H9 (cell line): ENCODE results near the gene FAM53B. TPM values are rescaled to one million over a fixed set of nuclear protein-coding genes. Genes with fewer than 3 reads are reported as not detected.

Source experiments
- DNase-seq: peaks from one replicate; pipeline ENCODE4 v3.0.0-alpha.2; 2017
- H2AFZ ChIP-seq: one replicate; pipeline ENCODE4 v1.6.1; 2013; ENCODE audit warnings: mild to moderate bottlenecking, low read length, control low read depth, moderate library complexity
- H2AK5ac ChIP-seq: 2 replicates; pipeline ENCODE4 v1.6.1; 2013; ENCODE audit warnings: low read length, control low read depth, mixed read lengths; ENCODE audit not compliant: insufficient read length
- H2BK120ac ChIP-seq: one replicate; pipeline ENCODE4 v1.6.1; 2013; ENCODE audit warnings: low read depth, mild to moderate bottlenecking, low read length, control low read depth, inconsistent platforms; ENCODE audit not compliant: poor library complexity, severe bottlenecking
- H2BK12ac ChIP-seq: 2 replicates; pipeline ENCODE4 v1.6.1; 2013; ENCODE audit warnings: low read length, control low read depth, mixed read lengths, low read depth; ENCODE audit not compliant: insufficient read length
- H2BK15ac ChIP-seq: 2 replicates; pipeline ENCODE4 v1.6.1; 2013; ENCODE audit warnings: low read depth, low read length, control low read depth
- H2BK20ac ChIP-seq: one replicate; pipeline ENCODE4 v1.6.1; 2013; ENCODE audit warnings: low read depth, mild to moderate bottlenecking, low read length, control low read depth, inconsistent platforms; ENCODE audit not compliant: poor library complexity, severe bottlenecking
- H2BK5ac ChIP-seq: 2 replicates; pipeline ENCODE4 v1.6.1; 2013; ENCODE audit warnings: low read length, control low read depth, mixed read lengths; ENCODE audit not compliant: insufficient read length
- H3K14ac ChIP-seq: 2 replicates; pipeline ENCODE4 v1.6.1; 2013; ENCODE audit warnings: low read length, control low read depth; ENCODE audit not compliant: insufficient read depth
- H3K18ac ChIP-seq: 2 replicates; pipeline ENCODE4 v1.6.1; 2013; ENCODE audit warnings: low read depth, mild to moderate bottlenecking, mixed read lengths, low read length, control low read depth; ENCODE audit not compliant: insufficient read length
- H3K23ac ChIP-seq: 2 replicates; pipeline ENCODE4 v1.6.1; 2013; ENCODE audit warnings: low read length, control low read depth, mixed read lengths, low read depth; ENCODE audit not compliant: insufficient read length
- H3K23me2 ChIP-seq: 2 replicates; pipeline ENCODE4 v1.6.1; 2013; ENCODE audit warnings: low read depth, mild to moderate bottlenecking, mixed read lengths, low read length, control low read depth; ENCODE audit not compliant: insufficient read length, poor library complexity, severe bottlenecking
- H3K27ac ChIP-seq: 2 replicates; pipeline ENCODE4 v1.5.1; 2013; ENCODE audit warnings: low read length, control low read depth, mixed read lengths, low read depth; ENCODE audit not compliant: insufficient read length
- H3K27me3 ChIP-seq: 2 replicates; pipeline ENCODE4 v1.6.1; 2013; ENCODE audit warnings: low read length, control low read depth, inconsistent platforms; ENCODE audit not compliant: insufficient read depth
- H3K4ac ChIP-seq: 2 replicates; pipeline ENCODE4 v1.6.1; 2013; ENCODE audit warnings: low read depth, mild to moderate bottlenecking, control low read depth, inconsistent platforms, low read length, moderate library complexity
- H3K4me1 ChIP-seq: 2 replicates; pipeline ENCODE4 v1.6.1; 2013; ENCODE audit warnings: low read length, control low read depth, inconsistent platforms; ENCODE audit not compliant: insufficient read depth
- H3K4me2 ChIP-seq: 2 replicates; pipeline ENCODE4 v1.6.1; 2013; ENCODE audit warnings: low read length, control low read depth, mixed read lengths; ENCODE audit not compliant: insufficient read length, insufficient read depth
- H3K56ac ChIP-seq: 2 replicates; pipeline ENCODE4 v1.6.1; 2013; ENCODE audit warnings: low read depth, mild to moderate bottlenecking, mixed read lengths, low read length, control low read depth; ENCODE audit not compliant: insufficient read length
- H3K79me1 ChIP-seq: 2 replicates; pipeline ENCODE4 v1.6.1; 2013; ENCODE audit warnings: low read depth, mild to moderate bottlenecking, moderate library complexity, low read length, control low read depth, inconsistent platforms; ENCODE audit not compliant: insufficient read depth, poor library complexity, severe bottlenecking
- H3K79me2 ChIP-seq: 2 replicates; pipeline ENCODE4 v1.6.1; 2013; ENCODE audit warnings: low read length, control low read depth, inconsistent platforms; ENCODE audit not compliant: insufficient read depth
- H3K9ac ChIP-seq: 2 replicates; pipeline ENCODE4 v1.6.1; 2013; ENCODE audit warnings: low read length, control low read depth, mixed read lengths; ENCODE audit not compliant: insufficient read length; ENCODE audit errors: extremely low read depth
- H3K9me3 ChIP-seq: one replicate; pipeline ENCODE4 v1.6.1; 2013; ENCODE audit warnings: low read depth, low read length, inconsistent platforms; ENCODE audit not compliant: control insufficient read depth
- H3T11ph ChIP-seq: one replicate; pipeline ENCODE4 v1.6.1; 2013; ENCODE audit warnings: mild to moderate bottlenecking, low read length, control low read depth, inconsistent platforms
- H4K20me1 ChIP-seq: one replicate; pipeline ENCODE4 v1.6.1; 2013; ENCODE audit not compliant: control insufficient read depth, insufficient read length, insufficient read depth
- H4K5ac ChIP-seq: 2 replicates; pipeline ENCODE4 v1.6.1; 2013; ENCODE audit warnings: low read depth, mild to moderate bottlenecking, mixed read lengths, low read length, control low read depth; ENCODE audit not compliant: insufficient read length
- H4K8ac ChIP-seq: replicated peaks from 2 replicates; pipeline ENCODE4 v1.6.1; 2013; ENCODE audit warnings: low read length, control low read depth, mixed read lengths, low read depth; ENCODE audit not compliant: insufficient read length
- H4K91ac ChIP-seq: 2 replicates; pipeline ENCODE4 v1.6.1; 2013; ENCODE audit warnings: low read depth, mild to moderate bottlenecking, moderate library complexity, mixed read lengths, low read length, control low read depth; ENCODE audit not compliant: insufficient read length
- H3K27ac Mint-ChIP-seq, 3 experiments: 2 replicates in 2 of 3; 3 replicates in 1 of 3; pipeline ENCODE4 v1.8.0; 2020 to 2021; ENCODE audit warnings: mixed read lengths in 3 of 3, mild to moderate bottlenecking in 1 of 3, moderate library complexity in 1 of 3
- H3K27me3 Mint-ChIP-seq: 2 replicates; pipeline ENCODE4 v1.8.0; 2021; ENCODE audit warnings: low read depth, mild to moderate bottlenecking, moderate library complexity, mixed read lengths
- H3K36me3 Mint-ChIP-seq, 3 experiments: 2 replicates in 2 of 3; 3 replicates in 1 of 3; pipeline ENCODE4 v1.8.0; 2020 to 2021; ENCODE audit warnings: low read depth in 3 of 3, mixed read lengths in 3 of 3; ENCODE audit not compliant: insufficient read depth in 1 of 3
- H3K4me1 Mint-ChIP-seq, 2 experiments: 2 replicates each; pipeline ENCODE4 v1.8.0; 2020; ENCODE audit warnings: mixed read lengths in 2 of 2
- H3K4me3 Mint-ChIP-seq, 2 experiments: 2 replicates in 1 of 2; 3 replicates in 1 of 2; pipeline ENCODE4 v1.8.0; 2020 to 2021; ENCODE audit warnings: mild to moderate bottlenecking in 2 of 2, mixed read lengths in 2 of 2, moderate library complexity in 1 of 2
- H3K9me3 Mint-ChIP-seq, 2 experiments: 2 replicates in 1 of 2; 3 replicates in 1 of 2; pipeline ENCODE4 v1.8.0; 2020; ENCODE audit warnings: mild to moderate bottlenecking in 2 of 2, mixed read lengths in 2 of 2, moderate library complexity in 1 of 2
- WGBS: extraction: QIAGEN DNeasy Blood & Tissue Kit; methylation state at CpG from one replicate; pipeline ENCODE4 v1.1.7; 2013; ENCODE audit warnings: missing lambda C conversion rate, low lambda C conversion rate, mixed read lengths; ENCODE audit not compliant: insufficient read length; ENCODE audit errors: extremely low coverage; 5-methylcytosine and 5-hydroxymethylcytosine counted together
- total RNA-seq: library from RNA; stranded (reverse); gene quantifications from 2 replicates; pipeline ENCODE4 v1.2.1, GENCODE V29; 2021
- TF ChIP-seq, protein P1 (sequence below): fragments of 200-600 bp; sonication (generic); conservative IDR thresholded peaks from 3 replicates; pipeline ENCODE4 v1.8.0; 2021; ENCODE audit warnings: antibody characterized with exemption, mild to moderate bottlenecking

Gene FAM53B
- total RNA-seq, 1 experiment from 2014 or later = 11.5 TPM

DNA sequence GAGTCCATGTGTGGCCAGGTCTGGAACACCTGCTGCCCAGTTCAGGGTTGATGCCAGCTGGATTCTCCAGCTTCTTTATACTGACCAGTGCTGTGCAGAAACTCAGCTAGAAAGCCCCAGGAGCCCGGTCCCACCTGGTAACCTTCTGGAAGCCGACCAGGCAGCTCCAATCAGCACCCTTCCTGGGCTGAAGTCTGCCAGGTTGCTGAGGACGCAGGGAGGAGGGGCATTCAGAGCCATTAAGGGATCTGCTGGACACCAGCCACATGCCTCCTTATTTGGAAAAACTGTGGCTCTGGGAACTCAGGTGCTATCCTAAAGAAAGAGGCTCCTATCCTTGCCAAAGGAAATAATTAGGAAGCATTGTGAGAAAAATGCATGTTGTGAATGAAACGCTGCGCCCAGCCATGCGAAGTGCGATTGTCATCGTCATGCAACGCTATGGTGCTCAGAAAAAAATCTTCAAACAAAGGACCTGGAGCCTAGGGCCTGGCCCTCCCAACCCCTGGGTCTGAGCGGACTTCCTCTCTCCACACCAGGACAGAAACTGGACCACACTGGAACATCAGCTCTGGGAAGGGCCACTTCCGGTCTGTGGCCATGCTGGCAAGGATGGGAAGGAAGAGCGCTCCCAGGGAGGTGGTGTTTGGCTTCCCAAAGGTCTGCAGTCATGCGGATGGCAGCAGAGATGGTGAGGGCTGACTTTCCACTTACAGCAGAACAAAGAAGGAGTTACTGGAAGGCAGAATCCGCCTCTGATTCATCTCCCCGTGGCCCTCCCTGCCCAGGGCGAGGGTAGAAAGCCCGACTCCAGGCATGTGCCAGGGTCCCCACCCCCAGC, 90.1 kb downstream of the FAM53B start:
- H3K79me1 ChIP-seq = no peaks in the 10 kb centered on the region
- no peak overlapping the region for H2BK5ac ChIP-seq

More for the DNA sequence above, 90.1 kb downstream of the FAM53B start:
- peaks cover 35 to 40% of the 10 kb centered on the region in 2 experiments for H3K4me1 Mint-ChIP-seq
- TF ChIP-seq, protein P1, sequence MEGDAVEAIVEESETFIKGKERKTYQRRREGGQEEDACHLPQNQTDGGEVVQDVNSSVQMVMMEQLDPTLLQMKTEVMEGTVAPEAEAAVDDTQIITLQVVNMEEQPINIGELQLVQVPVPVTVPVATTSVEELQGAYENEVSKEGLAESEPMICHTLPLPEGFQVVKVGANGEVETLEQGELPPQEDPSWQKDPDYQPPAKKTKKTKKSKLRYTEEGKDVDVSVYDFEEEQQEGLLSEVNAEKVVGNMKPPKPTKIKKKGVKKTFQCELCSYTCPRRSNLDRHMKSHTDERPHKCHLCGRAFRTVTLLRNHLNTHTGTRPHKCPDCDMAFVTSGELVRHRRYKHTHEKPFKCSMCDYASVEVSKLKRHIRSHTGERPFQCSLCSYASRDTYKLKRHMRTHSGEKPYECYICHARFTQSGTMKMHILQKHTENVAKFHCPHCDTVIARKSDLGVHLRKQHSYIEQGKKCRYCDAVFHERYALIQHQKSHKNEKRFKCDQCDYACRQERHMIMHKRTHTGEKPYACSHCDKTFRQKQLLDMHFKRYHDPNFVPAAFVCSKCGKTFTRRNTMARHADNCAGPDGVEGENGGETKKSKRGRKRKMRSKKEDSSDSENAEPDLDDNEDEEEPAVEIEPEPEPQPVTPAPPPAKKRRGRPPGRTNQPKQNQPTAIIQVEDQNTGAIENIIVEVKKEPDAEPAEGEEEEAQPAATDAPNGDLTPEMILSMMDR = no peak
- H3K4me1 ChIP-seq = peaks cover 6% of the 10 kb centered on the region; the same call in 1 of the 2 replicates
- H3K27ac ChIP-seq = no peak overlapping the region
- no peaks in the 10 kb centered on the region for H3K27me3 Mint-ChIP-seq
- no peak overlapping the region for H3K9ac ChIP-seq
- no peak overlapping the region for H2AK5ac ChIP-seq
- no peak overlapping the region for H3T11ph ChIP-seq
- H2BK20ac ChIP-seq = no peak overlapping the region
- H2AFZ ChIP-seq = no peak overlapping the region
- no peak for DNase-seq
- no peak overlapping the region; a peak in 1 of 7 replicates for H3K27ac Mint-ChIP-seq
- no CpG with 5 or more reads among the region's 17 CpGs for WGBS
- H4K20me1 ChIP-seq = peaks cover 2% of the 10 kb centered on the region
- no peak overlapping the region for H3K4ac ChIP-seq
- no peak overlapping the region for H2BK120ac ChIP-seq
- H4K5ac ChIP-seq = no peak overlapping the region
- H3K56ac ChIP-seq = no peak overlapping the region
- no peak overlapping the region for H2BK12ac ChIP-seq
- no peak overlapping the region for H2BK15ac ChIP-seq
- no peak overlapping the region for H4K91ac ChIP-seq
- no peak overlapping the region for H3K23ac ChIP-seq
- H3K4me3 Mint-ChIP-seq = no peak overlapping the region
- no peak overlapping the region for H3K4me2 ChIP-seq
- peaks cover 0 to 4% (median 0%) of the 10 kb centered on the region in 3 experiments; a peak in 2 of 7 replicates for H3K36me3 Mint-ChIP-seq
- H3K23me2 ChIP-seq = no peaks in the 10 kb centered on the region
- H3K9me3 ChIP-seq = no peaks in the 10 kb centered on the region
- no peak overlapping the region for H4K8ac ChIP-seq
- no peaks in the 10 kb centered on the region for H3K9me3 Mint-ChIP-seq
- no peaks in the 10 kb centered on the region for H3K79me2 ChIP-seq
- no peak overlapping the region for H3K18ac ChIP-seq
- H3K27me3 ChIP-seq = no peaks in the 10 kb centered on the region
- H3K14ac ChIP-seq = no peak overlapping the region; the same call in 1 of the 2 replicates
